ENCODE measurements around the gene S100A14.

Gene S100A14

DNA sequence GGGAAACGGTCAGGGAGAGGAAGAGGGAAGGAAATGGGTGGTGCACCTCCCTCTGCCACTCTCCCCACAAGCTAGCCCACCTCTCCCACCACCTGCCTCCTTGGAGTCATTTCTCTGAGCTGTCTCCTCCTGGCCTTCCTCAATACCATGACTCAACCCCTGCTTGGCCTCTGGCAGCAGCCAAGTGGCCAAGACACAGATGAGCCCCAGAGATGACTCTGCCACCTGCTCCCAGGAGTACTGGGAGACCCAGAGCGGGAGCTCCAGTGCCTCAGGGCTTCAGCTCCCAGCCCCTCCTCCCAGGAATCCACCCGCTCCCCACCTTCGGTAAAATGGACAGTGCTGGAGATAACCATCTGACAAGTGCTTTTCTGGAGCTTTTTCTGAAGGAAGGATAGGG lies 5.8 kb downstream of the S100A14 start:
- H3K27ac ChIP-seq: no peak overlapping the region
- TF ChIP-seq, protein P1, sequence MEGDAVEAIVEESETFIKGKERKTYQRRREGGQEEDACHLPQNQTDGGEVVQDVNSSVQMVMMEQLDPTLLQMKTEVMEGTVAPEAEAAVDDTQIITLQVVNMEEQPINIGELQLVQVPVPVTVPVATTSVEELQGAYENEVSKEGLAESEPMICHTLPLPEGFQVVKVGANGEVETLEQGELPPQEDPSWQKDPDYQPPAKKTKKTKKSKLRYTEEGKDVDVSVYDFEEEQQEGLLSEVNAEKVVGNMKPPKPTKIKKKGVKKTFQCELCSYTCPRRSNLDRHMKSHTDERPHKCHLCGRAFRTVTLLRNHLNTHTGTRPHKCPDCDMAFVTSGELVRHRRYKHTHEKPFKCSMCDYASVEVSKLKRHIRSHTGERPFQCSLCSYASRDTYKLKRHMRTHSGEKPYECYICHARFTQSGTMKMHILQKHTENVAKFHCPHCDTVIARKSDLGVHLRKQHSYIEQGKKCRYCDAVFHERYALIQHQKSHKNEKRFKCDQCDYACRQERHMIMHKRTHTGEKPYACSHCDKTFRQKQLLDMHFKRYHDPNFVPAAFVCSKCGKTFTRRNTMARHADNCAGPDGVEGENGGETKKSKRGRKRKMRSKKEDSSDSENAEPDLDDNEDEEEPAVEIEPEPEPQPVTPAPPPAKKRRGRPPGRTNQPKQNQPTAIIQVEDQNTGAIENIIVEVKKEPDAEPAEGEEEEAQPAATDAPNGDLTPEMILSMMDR (conservative IDR thresholded peaks at IDR 0.05): no peak
- no peak for TF ChIP-seq ZFX (IDR thresholded peaks at IDR 0.05)

DNA sequence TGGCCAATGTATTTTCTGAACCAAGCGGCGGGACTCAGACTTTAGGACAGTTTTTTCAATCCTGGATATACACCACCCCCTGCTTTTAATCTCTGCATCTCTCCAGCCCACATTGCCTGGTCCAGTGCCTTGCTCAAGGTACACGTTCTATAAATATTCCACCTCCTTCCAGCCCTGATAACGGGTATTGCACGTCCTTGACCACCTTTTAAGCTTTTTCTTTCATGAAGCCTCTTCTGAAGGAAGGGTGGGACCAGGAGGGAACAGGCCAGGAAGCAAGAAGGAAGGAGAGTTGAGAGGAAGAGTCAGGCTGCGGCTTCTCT lies 6.6 kb downstream of the S100A14 start:
- TF ChIP-seq, protein P1 (conservative IDR thresholded peaks at IDR 0.05): no peak
- TF ChIP-seq ZFX (IDR thresholded peaks at IDR 0.05): no peak
- H3K27ac ChIP-seq: no peak overlapping the region

DNA sequence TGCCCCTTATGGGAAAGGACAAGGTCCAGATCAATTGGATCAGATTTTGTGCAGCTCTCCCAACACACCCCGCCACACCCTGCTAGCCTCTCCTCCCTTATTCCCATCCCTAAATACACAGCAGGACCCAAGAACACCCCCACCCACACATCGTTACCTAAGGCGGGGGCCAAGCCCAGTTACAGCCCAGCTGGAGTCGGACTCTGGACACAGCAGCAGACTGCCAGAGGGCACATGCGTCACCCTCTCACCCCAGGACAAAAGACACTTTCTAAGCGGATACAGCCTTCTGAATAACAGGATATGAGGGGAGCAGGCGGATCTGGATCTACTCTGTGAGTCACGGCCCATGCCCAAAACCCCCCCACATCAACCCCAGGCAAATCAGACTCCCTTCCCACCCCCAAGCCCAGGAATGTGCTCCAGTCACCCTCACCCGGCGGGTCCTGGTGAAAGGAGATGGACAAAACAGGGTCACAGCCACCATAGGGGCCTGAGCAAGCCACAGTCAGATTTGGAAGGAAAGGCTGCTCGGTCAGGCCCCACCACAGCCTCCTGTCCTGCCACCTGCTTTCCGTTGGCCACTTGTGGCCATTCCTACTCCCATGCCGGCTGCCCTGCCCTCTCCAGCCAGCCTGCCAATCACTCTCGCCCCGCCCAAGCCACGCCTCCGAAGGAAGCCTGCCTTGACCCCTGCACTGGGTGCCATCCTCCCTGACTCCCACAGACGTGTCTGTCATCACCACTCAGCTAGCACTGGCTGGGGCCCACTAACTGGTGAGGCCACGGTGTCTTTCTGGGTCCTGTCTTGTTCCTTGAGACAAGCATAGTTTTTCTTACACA lies 7.2 kb downstream of the S100A14 start:
- H3K27ac ChIP-seq: no peak overlapping the region
- no peak for TF ChIP-seq ZFX (IDR thresholded peaks at IDR 0.05)
- TF ChIP-seq, protein P1 (conservative IDR thresholded peaks at IDR 0.05): no peak

DNA sequence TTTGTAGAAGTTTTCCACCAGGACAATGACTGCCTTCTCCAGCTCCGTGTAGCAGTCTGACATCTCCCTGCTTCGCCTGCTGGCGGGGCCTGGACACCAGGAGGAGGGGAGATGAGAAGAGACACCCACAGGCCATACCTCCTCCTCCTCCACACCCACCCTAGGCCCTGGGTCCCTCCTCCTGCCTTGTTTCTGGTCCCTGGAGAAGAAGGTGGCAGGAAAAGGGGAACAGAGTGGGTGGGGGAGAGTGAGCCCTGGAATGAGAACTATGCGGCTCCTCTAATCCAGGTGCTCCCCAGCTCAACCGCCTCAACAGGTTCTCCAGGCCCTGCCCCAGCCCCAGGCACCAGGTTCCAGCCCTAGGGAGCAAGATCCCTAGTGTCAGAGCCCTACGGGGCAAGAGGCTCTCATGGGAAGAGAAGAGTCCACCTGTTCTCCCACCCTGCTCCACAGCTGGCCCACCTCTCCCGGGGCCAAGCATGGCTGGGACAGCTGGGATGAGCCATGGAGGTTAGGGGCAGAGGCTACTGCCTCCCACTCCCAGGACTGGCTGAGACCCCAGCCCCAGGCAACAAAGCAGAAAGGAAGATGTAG lies 7.9 kb downstream of the S100A14 start:
- TF ChIP-seq, protein P1 (conservative IDR thresholded peaks at IDR 0.05): no peak
- TF ChIP-seq ZFX (IDR thresholded peaks at IDR 0.05): no peak
- no peak overlapping the region for H3K27ac ChIP-seq

DNA sequence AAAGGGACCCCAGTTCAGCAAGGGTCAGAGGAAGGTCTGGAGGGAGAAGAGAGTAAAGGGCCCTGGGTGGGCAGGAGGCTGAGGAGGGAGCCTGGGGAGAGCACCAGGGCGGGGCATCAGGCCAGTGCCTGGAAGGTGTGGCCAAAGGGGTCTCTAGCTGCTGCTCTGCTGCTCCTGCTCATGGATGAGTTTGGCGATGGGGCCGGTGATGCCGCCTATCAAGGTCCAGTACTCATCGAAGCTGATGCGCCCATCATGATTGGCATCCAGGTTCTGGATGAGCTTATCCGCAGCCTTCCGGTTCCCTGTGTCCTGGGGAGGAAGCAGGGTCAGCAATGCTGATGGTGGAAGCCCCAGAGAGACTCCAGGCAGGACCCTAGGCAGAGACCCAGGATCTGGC lies 8.7 kb downstream of the S100A14 start:
- TF ChIP-seq ZFX (IDR thresholded peaks at IDR 0.05): no peak
- TF ChIP-seq, protein P1 (conservative IDR thresholded peaks at IDR 0.05): no peak
- no peak overlapping the region for H3K27ac ChIP-seq

DNA sequence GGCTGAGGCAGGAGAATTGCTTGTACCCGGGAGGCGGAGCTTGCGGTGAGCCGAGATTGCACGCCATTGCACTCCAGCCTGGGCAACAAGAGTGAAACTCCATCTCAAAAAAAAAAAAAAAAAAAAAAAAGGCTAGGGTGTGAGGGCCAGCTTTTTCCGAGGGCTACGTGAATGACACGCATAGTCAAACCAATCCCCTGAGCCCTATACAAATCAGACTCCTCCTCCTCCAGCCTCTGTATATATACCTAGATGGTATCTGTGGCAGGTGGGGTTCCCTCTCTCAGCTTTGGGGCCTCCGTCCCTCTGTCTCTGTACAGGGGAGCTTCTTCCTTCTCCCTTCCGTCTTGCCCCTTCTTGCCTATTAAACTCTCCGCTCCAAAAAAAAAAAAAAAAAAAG lies 9.9 kb downstream of the S100A14 start:
- TF ChIP-seq, protein P1 (conservative IDR thresholded peaks at IDR 0.05): no peak
- no peak for TF ChIP-seq ZFX (IDR thresholded peaks at IDR 0.05)

DNA sequence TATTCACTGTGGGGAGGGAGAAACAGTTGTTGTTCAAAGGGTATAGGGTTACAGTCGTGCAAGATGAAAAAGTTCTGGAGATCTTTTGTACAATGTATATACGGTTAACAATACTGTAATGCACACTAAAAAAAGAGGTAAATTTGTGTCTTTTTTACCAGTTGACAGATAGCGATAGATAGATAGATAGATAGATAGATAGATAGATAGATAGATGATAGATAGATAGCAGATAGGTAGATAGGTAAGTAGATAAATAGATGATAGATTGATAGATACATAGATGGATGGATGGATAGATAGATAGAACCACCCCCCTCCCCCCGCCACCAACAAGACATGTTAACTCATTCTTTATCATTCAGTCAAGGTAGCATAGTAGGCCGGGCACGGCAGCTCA lies 13.4 kb downstream of the S100A14 start:
- no peak overlapping the region for H3K27ac ChIP-seq
- TF ChIP-seq, protein P1 (conservative IDR thresholded peaks at IDR 0.05): no peak
- no peak for TF ChIP-seq ZFX (IDR thresholded peaks at IDR 0.05)

More for the DNA sequence above, 9.9 kb downstream of the S100A14 start:
- no peak overlapping the region for H3K27ac ChIP-seq

Data from C4-2B (cell line).